ENCODE data around the gene DDX43.
"Not testable (repeated sequence)": the region's sequence is repeated elsewhere in the genome, so short reads cannot be mapped to it uniquely, and the experiment has no call there.

DDX43 gene

DNA sequence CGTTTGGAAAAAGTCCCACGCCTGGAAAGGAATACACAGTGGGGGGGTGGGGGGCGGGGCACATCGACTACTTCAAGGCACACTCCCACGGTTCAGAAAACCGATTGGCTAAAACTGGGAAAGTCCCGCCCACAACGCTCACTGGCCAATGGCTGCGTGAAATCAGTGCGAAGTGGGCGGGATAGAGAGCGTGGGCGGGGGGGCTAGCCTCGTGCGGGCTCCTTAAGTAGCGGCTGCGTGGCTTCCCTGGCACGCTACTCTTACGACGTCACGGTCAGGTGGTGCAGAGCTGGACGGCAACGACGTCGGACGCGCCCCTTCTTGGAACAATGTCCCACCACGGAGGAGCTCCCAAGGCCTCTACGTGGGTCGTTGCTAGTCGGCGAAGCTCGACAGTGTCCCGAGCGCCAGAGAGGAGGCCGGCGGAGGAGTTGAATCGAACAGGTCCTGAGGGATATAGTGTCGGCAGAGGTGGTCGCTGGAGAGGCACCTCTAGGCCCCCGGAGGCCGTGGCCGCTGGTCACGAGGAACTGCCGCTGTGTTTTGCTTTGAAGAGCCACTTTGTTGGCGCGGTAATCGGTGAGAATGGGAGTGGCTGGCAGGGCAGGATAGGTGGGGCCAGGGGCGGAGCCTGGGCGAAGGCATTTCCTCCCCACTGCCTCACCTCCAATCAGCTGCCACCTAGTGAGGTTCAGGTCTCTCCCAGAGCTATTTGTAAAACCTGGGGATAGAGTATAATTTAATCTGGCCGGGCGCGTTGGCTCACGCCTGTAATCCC lies at the start of gene DDX43:
Gene DDX43, plus strand, starts transcription at position 252 of the 778 bp plus-strand sequence. Its CDS starts 78 bp downstream, at position 330.
- DNase-seq = peak; percentile 54

DNA sequence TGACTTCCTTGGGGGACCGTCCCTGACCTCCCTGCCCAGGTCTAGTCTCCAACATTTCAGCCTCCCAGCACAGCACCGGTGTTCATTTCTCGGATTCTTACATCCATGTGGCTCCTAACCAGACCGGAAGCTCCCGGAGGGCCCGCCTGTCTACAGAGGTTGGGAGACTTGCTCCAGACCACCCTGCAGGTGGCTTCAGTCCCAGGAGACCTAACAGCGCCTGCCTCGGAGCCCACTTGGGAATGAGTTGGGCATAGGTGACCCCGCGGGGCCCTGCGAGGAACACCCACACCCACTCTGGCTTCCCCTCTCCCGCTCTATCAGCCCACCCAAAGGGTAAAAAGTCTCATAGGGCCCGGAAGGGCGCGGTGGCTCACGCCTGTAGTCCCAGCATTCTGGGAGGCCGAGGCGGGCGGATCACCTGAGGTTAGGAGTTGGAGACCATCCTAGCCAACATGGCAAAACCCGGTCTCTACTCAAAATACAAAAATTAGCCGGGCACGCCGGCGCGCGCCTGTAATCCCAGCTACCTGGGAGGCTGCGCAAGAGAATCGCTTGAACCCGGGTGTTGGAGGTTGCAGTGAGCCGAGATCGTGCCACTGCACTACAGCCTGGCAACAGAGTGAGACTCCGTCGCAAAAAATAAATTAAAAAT lies 46.0 kb upstream of the DDX43 start:
- no peak for DNase-seq

DNA sequence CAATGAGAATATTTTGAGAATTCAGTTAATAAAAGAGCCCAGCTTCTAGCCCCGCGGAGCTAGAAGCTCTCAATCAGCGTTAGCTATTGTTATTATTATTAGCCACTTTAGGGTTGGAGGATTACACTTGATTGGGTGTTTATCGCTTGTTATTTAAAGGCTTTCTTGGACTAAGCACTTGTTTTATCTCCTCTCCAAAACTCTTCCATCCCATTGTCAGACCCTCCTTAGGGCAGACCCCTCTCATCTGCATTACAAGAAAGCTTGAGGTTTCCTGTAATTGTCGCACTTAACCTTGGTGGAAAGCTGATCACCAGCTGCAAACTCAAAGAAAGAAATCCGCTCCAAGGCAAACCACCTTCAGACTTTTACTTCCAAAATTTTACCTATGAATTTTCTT lies 45.3 kb upstream of the DDX43 start:
- DNase-seq = no peak

DNA sequence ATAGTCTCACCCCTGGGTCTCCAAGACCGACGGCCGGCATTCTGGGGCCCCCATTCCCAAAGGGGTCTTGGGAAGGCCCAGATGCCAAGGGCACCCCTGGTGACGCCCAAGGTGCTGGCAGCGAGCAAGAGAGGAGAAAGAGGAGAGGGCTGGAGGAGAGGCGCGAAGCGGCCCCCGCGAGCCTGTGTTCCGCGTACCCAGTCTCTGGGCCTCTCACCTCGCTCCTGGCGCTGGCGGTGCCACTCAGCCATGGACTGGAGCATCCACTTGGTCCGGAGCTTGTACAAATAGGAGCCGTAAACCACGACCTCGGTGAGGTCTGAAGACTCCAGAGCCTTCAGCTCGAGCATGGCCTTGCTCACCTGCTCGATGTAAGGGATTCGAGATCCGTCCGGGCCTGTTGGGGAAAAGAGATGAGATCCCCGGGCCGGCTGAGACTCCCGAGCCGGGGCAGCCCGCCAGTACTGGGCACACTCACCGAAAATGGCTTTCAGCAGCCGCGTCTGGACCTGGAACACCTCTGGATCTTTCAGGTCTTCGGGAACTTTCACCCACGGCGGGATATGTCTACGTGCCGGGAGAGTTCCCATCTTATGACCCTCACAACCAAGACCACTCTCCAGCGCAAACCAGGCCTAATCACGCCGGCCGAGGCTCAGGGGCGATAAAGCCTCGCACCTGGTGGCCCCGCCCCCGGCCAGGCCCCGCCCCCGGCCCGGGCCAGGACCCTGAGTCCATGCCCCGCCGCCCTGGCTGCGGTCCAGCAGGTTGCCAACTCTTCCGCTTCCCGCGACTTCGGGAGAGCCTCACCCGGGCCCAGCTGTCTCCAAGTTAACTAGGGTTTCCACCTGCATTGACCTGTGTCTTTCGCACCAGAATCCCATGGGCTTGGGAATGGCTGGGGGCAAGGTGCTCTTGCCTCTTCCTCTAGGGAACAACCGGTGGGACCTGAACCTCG lies 40.7 kb upstream of the DDX43 start, which contains the start of gene DPPA5:
Gene DPPA5, minus strand, starts transcription at position 641 of the 958 bp plus-strand sequence. Its CDS starts 51 bp downstream, at position 590.
- no peak for DNase-seq

DNA sequence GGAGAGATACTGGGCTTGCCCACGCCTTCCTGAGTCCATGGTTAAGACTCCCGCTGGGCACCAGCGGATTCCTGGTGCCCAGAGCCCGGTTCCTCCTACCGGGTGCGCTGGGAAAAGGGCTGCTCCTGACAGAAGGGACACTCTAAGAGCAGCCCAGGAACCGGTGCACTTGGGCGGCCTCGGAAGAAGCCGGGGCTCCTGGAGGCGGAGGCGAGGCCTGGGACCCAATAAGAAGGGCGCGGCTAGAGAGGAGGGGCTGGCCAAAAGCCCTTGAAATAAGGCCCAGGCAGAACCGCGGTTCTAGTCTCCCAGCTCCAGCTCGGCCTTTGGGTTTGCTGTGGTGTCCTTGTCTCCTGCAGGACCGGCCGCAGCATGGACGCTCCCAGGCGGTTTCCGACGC lies 32.3 kb upstream of the DDX43 start, which contains the start of gene KHDC3L:
Gene KHDC3L, plus strand, starts transcription at position 301 of the 400 bp plus-strand sequence. Its CDS starts 72 bp downstream, at position 373.
- DNase-seq = no peak

DNA sequence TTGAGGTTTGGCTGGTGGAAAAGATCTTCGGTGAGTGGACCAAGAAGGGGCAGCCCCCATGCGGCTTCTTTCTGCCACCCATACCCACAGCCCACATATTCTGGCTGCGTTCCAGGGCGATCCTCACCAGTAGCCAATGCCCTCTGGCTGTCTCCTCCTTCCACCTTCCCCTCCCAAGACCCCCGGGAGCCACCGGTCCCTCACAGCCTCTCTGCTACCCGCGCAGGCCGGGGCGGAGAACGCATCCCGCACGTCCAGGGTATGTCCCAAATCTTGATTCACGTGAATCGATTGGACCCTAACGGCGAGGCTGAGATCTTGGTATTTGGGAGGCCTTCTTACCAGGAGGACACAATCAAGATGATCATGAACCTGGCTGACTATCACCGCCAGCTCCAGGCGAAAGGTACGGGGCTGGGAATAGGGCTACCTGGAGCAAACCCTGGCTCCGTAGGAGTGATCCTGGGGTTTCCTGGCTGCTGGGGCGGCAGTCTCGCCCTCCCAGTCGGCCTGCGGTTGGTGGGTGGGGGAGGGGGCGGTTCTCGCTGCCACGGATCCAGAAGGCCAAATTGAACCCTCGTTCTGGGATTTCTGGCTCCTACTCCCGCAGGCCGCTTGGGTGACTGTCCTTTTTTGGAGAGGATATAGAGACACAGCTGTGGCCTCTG lies 31.6 kb upstream of the DDX43 start:
- no peak for DNase-seq

DNA sequence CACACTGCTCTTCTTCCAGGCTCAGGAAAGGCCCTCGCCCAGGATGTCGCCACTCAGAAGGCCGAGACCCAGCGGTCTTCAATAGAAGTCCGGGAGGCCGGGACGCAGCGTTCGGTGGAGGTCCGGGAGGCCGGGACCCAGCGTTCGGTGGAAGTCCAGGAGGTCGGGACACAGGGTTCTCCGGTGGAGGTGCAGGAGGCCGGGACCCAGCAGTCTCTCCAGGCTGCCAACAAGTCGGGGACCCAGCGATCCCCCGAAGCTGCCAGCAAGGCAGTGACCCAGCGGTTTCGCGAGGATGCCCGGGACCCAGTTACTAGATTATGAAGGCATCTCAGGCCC lies 31.1 kb upstream of the DDX43 start:
- no peak for DNase-seq

DNA sequence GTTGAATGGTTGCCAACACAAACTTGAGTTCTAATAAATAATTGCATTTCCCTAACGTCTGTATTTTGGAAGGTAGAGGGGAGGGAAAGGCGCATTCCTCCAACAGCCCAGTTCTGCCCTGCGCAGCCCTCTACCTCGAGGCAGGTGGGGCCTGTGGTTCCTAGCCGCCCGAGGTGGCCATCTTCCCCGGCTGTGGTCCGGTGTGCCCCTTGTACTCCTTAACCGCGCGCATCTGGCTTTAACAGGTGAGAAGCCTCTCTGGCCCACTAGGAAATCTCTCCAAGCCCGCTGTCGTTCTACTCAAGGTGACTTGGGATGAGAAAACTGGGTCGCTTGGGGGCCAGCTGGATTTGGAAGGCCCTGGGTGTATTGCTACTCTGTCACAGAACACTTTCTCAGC lies 30.5 kb upstream of the DDX43 start:
- no peak for DNase-seq

DNA sequence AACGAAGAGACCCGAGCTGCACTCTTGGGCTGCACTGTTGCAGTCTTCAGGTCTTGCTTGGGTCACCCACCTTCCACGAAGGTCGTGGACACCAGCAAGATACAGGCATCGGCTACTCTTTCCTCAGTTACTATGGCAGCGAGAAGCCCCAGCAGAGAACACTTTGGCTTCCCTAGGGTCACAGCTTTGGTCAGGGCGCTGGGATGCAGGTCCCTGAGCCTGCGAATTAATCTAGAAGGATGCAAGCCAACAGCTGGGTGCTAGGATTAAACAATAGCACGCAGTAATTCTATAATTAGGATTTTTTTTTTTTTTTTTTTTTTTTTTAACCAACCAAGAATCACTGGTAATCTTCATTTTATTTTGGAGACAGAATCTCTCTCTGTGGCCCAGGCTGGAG lies 30.1 kb upstream of the DDX43 start:
- no peak for DNase-seq

DNA sequence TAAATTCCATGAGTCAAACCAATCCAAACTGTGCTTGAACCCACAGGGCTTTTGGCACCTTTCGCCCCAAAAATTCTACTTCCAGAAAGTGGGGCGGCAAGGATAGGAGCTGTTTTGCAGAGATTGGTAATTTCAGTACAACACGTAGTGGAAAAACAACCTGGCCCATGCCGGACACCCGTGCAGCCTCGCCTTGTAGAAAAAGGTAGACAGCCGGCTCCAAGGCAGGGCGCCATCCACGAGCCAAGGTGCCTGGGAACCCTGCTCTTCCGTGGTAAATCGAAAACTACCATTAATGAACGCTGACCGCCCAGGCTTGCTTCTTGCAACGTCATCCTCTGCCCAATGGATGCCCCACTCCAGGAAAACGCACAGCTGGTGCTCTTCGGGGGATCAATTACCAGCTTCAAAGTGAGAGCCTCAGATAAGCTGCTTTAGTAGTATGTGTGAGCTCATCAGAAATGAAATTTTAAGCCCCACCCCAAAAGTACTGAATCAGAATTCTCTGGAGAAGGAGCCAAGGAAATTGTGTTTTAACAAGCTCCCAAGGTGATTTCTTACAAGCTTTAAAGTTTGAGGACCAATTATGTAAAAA lies 26.8 kb upstream of the DDX43 start:
- no peak for DNase-seq

DNA sequence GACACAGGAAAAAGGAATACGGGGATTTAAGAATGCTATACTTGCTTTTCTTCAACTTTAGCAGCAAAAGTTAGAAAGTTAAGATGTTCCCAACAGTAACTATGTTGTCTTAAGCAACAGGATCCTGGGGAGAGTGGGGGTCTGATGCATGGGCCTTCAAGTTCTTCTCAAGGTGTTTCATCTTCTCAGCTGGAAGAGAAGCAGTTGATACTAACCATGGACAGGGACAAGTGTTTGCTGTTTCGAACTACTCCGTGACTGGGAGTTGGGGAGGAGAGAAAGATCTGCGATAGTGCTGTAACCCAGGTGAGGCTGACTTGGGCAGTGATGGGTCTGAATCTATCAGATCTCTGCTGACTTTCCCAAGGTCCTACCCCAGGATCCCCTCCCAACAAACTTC lies 26.0 kb upstream of the DDX43 start:
- DNase-seq = no peak

DNA sequence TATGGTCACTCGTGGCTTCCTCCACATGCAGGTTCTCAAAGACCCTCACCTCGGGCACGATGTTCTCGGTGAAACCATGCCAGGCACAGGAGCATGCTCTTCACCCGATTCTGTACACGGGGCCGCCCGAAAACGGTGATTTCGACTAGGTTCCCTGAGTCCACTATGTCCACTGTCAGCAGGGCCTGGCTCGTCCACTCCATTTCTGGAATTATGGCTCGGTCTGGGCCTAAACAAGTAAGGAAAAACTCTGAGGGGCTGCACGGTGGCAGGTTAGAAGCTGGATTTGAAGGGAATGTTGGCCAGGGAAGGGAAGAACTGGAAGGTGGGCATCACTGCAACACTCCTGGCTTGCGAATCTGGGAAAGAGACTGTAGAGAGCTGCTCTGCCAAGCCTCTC lies 25.5 kb upstream of the DDX43 start:
- DNase-seq = no peak

DNA sequence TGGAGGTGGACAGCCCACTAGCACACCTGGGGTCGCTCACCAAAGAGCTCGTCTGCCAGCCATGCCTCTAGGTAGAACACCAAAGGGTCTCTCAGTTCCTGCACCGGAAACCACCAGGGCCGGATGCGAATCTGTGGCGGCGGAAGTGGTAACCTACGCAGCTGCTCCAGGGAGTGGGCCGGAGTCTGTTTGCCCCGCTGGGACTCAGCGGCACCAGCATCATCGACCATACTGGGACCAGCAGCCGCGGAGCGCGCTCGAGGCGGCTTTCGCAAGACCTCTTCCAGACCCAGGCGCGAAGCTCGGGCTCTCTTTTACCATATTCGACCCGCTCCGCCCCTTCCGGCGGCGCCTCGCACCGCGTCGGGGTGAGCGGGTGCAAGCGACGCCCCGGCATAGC lies 25.1 kb upstream of the DDX43 start, which contains the start of gene OOEP:
Gene OOEP, minus strand, starts transcription at position 335 of the 400 bp plus-strand sequence. Its CDS starts 105 bp downstream, at position 230.
- no peak for DNase-seq

DNA sequence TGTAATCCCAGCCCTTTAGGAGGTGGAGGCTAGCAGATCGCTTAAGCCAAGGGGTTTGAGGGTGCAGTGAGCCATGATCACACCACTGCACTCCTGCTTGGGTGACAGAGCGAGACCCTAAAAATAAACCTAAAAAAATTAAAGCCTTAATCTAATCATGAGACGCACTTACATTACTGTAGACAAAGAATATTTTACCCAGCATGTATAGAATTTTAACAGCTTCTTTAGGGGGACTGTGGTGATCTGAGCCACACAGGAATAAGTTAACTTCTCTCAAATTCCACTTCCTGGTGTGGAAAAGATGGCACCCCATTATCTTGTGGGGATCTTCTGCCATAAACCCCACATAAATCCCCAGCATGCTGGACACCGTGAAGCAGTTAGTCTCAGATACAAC lies 22.6 kb upstream of the DDX43 start:
- no peak for DNase-seq

DNA sequence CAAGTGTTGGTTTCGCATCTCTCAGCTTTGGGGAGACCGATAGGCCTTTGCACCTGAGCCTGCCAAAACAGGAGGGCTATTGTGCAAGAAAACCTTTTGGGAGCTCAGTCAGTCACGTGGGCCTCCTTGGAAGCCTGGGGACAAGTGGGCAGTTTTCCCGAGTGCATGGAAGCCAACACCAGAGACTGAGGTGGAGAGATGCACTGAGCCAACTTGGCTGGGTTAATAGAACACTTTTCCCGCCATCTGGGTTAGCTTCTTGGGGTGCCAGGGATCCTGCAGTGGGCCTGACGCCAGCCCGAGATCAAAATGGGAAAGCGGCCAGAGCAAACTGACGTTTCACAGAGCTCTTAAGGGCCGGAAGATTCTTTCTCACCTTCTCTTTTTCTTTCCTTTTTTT lies 22.1 kb upstream of the DDX43 start:
- DNase-seq = no peak

DNA sequence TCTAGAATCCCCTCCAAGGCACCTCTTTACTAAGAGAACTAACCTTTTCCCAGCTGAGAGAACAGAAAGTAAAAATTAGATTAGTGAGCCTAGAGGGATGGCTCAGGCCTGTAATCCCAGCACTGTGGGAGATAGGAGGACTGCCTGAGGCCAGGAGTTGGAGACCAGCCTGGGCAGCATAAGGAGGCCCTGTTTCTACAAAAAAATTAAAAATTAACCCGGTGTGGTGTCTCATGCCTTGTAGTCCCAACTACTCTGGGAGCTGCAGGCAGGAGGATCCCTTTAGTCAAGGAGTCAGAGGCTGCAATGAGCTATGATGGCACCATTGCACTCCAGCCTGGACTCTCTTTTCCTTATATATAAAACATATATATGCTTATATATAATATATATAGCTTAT lies 19.4 kb upstream of the DDX43 start:
- DNase-seq = no peak

DNA sequence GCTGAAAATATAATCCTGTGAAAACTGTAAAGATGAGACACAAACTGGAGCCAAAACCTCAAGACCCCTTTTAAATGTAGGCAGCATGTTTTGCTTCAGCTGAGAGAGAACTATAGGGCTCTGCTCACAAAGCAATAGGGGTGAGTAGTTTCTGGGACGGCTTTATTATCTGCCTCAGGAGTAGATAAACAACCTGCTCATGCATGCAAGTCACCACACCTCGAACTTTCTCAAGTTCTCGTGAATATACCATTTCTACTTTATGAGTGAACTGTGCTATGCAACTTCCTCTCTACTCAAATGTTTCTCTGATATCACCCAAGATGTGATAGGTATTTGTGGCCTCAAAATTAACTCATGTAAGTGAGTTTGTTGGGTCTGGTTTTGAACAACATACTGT lies 17.4 kb upstream of the DDX43 start:
- no peak for DNase-seq

DNA sequence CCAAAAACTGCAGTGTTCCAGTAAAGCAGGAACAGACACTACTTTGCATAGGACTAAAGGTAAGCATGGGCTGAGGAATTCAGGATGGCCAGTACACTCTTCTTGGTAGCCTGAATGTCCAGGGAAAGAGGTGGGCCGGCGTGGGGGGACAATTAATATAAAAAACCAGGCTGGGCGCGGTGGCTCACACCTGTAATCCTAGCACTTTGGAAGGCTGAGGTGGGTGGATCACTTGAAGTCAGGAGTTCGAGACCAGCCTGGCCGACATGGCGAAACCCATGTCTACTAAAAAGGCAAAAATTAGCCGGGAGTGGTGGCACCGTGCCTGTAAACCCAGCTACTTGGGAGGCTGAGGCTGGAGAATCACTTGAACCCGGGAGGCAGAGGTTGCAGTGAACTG lies 13.1 kb upstream of the DDX43 start:
- not testable (repeated sequence) for DNase-seq

DNA sequence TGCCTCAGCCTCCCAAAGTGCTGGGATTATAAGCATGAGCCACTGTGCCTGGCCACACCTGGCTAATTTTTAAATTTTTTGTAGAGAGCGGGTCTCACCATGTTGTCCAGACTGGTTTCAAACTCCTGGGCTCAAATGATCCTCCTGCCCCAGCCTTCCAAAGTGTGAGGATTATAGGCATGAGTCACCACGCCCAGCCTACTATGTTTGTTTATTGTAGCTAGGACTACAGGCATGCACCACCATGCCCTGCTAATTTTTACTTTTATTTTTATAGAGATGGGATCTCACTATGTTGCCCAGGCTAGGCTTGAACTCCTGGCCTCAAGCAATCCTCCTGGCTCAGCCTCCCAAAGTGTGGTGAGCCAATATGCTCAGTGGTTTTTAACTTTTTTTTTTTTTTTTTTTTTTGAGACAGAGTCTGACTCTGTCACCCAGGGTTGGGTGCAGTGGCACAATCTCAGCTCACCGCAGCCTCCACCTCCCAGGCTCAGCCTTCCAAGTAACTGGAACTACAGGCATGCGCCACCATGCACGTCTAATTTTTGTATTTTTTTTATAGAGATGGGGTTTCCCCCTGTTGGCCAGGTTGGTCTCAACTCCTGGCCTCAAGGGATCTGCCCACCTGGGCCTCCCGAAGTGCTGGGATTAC lies 12.0 kb upstream of the DDX43 start:
- no peak for DNase-seq

DNA sequence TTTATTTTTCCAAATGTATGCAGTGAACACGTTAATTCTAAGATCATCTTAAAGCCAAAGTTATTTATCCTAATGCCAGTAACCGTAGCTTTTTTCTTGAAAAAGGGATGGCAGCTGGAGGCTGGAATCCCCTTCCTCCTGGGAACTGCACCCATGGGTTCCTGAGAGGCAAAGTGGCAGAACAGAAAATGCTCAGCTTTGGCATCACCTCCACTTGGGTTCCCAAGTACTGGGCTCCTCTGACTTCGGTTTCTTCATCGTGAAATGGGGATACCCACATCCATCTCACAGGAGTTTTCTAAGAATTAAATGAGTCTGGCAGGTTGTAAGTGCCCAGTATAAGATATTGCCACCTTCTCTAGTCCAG lies 6.2 kb upstream of the DDX43 start:
- no peak for DNase-seq

DNA sequence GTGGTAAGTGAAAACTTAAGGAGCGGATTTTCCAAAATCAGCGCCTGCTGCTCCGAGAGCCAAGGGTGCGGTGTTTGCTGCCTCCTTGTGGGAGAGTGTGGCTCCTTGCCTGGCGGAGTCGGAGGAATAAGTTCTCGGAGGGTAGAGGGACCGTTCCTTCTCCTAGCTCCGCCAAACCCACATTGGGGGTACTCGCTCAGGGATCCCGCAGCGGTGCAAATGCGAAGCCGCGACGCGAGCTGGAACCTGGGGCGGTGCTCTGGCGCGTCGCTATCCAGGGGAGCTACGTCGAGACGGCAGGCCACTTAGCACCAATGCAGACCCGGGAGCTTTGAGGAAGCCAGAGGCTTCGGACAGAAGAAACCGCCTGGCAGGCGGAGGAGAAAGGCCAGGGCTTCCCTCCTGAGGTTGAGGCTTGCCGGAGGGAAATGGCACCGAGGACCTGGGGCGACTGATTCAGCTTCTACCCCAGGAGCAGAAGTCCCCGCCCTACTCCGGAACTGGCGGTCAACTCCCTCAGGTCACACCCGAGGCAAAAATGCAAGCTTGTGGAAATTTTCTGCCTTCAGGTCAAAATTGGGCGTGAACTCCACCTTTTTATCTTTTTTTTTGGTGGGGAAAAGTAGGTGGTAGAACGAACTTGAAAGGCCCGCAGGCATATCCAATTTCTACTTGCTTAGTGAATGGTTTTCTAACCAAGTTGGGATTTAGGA lies 5.7 kb upstream of the DDX43 start:
- peak; percentile 69 for DNase-seq

Data from CD4-positive, alpha-beta T cell treated with Interleukin-6 for 4 hours (primary cell).